Stomach (tissue), 9 donors: ENCODE measurements around the gene PYGM. TPM values are rescaled to one million over a fixed set of nuclear protein-coding genes. Genes with fewer than 3 reads are reported as not detected.

Experiments used
- DNase-seq, 2 donors: peaks; one replicate each; pipeline versions ENCODE4 v3.0.0 to v3.0.0-alpha.2; 2013 to 2019
- H3K27ac ChIP-seq, 5 donors: fragments of 200-600 bp in 4 of 5; sonication (generic) in 4 of 5; one replicate each; pipeline ENCODE4 v1.5.1; 2013 to 2019; ENCODE audit warnings: mild to moderate bottlenecking in 1 of 5, moderate library complexity in 1 of 5
- H3K27me3 ChIP-seq, 3 donors: fragments of 200-600 bp; sonication (generic); one replicate each; pipeline ENCODE4 v1.5.1; 2017 to 2019; ENCODE audit warnings: mixed run types in 1 of 3
- H3K36me3 ChIP-seq, 4 donors: fragments of 200-600 bp; sonication (generic); 1 replicate in 3 of 4; 2 replicates in 1 of 4; pipeline ENCODE4 v1.5.1; 2016 to 2019
- H3K4me1 ChIP-seq, 4 donors: fragments of 200-600 bp; sonication (generic); one replicate each; pipeline ENCODE4 v1.5.1; 2016 to 2019
- H3K4me3 ChIP-seq, 4 donors: fragments of 200-600 bp; sonication (generic) in 3 of 4; one replicate each; pipeline ENCODE4 v1.5.1; 2016 to 2019; ENCODE audit warnings: mild to moderate bottlenecking in 1 of 4
- H3K9me3 ChIP-seq, 4 donors: fragments of 200-600 bp; sonication (generic); one replicate each; pipeline ENCODE4 v1.5.1; 2016 to 2019
- CTCF ChIP-seq, 7 experiments: fragments of 450-650 bp in 4 of 7; fragments of 200-600 bp in 3 of 7; sonication (generic) in 3 of 7; IDR thresholded peaks; one replicate each; pipeline ENCODE4 v1.5.1; 2016 to 2019; ENCODE audit warnings: antibody characterized with exemption in 7 of 7, control low read depth in 2 of 7, mild to moderate bottlenecking in 1 of 7
- EP300 ChIP-seq: sonication (generic); formaldehyde crosslinking; IDR thresholded peaks from one replicate; pipeline ENCODE4 v1.6.1; 2017; ENCODE audit warnings: antibody characterized with exemption
- POLR2A ChIP-seq, 4 donors: fragments of 450-650 bp; IDR thresholded peaks; one replicate each; pipeline ENCODE4 v1.6.1; 2016; ENCODE audit warnings: antibody characterized with exemption in 4 of 4, control low read depth in 2 of 4, mild to moderate bottlenecking in 1 of 4, moderate library complexity in 1 of 4
- POLR2AphosphoS5 ChIP-seq, 3 donors: sonication (generic); formaldehyde crosslinking; IDR thresholded peaks; one replicate each; pipeline ENCODE4 v1.6.1; 2016; ENCODE audit warnings: antibody characterized with exemption in 3 of 3
- WGBS, 5 donors: extraction: QIAGEN DNeasy Blood & Tissue Kit in 3 of 5; methylation state at CpG; one replicate each; pipeline versions ENCODE4 v1.1.5 to v1.1.7; 2013 to 2018; 5-methylcytosine and 5-hydroxymethylcytosine counted together
- intact Hi-C: fragments of 100-400 bp; cut with DNase I; formaldehyde crosslinking; loops from one replicate; pipeline ENCODE4 v1.15.1; 2023; ENCODE audit warnings: low total_unique reads
- polyA plus RNA-seq, 3 donors: library from polyadenylated mRNA; stranded (reverse); fragments of 200-250 nt; gene quantifications; one replicate each; pipeline ENCODE4 v1.2.3, GENCODE V29; 2013
- total RNA-seq, 5 donors: library from RNA; depleted of rRNA; stranded (reverse); fragments of >200 nt; gene quantifications; one replicate each; pipeline versions ENCODE4 v1.1.0 to v1.2.3, GENCODE V29; 2014 to 2016
- donor health status: healthy with polysubstance abuse.
- donor health status: Bipolar disorder and iron deficiency.
- donor health status: healthy.

PYGM gene
- total and polyA plus RNA-seq, 8 donors, result 0.37 to 3.5 (median 1.8) TPM; not detected in 1

GRCh38 chr11:64741375-64742086, 18.2 kb downstream of the PYGM start:
- WGBS, 5 donors, result 29 to 47% (median 35%) methylated on average over 21 to 24 of the region's 24 CpGs
- no peak for TF ChIP-seq EP300
- no peak for TF ChIP-seq POLR2A (IDR thresholded peaks at IDR 0.05)
- no peak for TF ChIP-seq CTCF (IDR thresholded peaks at IDR 0.05)
- no peak for TF ChIP-seq POLR2AphosphoS5 (IDR thresholded peaks at IDR 0.05)
- H3K4me1 ChIP-seq, result peaks cover 43 to 57% (median 50%) of the 10 kb centered on the region in 4 donors
- H3K27ac ChIP-seq, result peak overlapping the region in 3 of 5 donors; percentile 84 to 93 (median 92)
- no peak for DNase-seq
- peaks cover 0 to 31% (median 19%) of the 10 kb centered on the region in 4 donors for H3K36me3 ChIP-seq
- H3K27me3 ChIP-seq, result peaks cover 0 to 58% (median 50%) of the 10 kb centered on the region in 3 donors
- no peaks in the 10 kb centered on the region for H3K9me3 ChIP-seq
- intact Hi-C loops, result no loop called here
- peak overlapping the region; percentile 56 to 66 (median 59) for H3K4me3 ChIP-seq

- intact Hi-C loops, result no loop called here
Measured at GRCh38 chr11:64739871-64740270, 19.9 kb downstream of the PYGM start.

GRCh38 chr11:64736654-64737053, 23.1 kb downstream of the PYGM start:
- Histone ChIP-seq H3K9me3 (no peaks in the 10 kb centered on the region), H3K4me1 (peaks cover under 1 to 11% (median 6%) of the 10 kb centered on the region in 4 donors), H3K27me3 (peaks cover 0 to 11% (median 7%) of the 10 kb centered on the region in 3 donors), H3K27ac (no peak overlapping the region), H3K4me3 (no peak overlapping the region), H3K36me3 (peaks cover 0 to 66% (median 50%) of the 10 kb centered on the region in 4 donors)
- whole genome bisulfite sequencing, 5 donors, result 79 to 91% (median 88%) methylated on average over 4 to 15 of the region's 15 CpGs
- intact Hi-C loops, result no loop called here
- TF ChIP-seq POLR2AphosphoS5 (IDR thresholded peaks at IDR 0.05) (no peak), CTCF (IDR thresholded peaks at IDR 0.05) (no peak), POLR2A (IDR thresholded peaks at IDR 0.05) (no peak), EP300 (no peak)
- DNase-seq, result no peak

More at GRCh38 chr11:64739871-64740270, 19.9 kb downstream of the PYGM start:
- peaks cover 0 to 44% (median 38%) of the 10 kb centered on the region in 3 donors for H3K27me3 ChIP-seq
- peaks cover 29 to 41% (median 35%) of the 10 kb centered on the region in 4 donors for H3K4me1 ChIP-seq
- H3K36me3 ChIP-seq, result peaks cover 0 to 48% (median 35%) of the 10 kb centered on the region in 4 donors
- H3K4me3 ChIP-seq, result no peak overlapping the region
- no peak overlapping the region for H3K27ac ChIP-seq
- no peak for DNase-seq
- no peaks in the 10 kb centered on the region for H3K9me3 ChIP-seq
- 80 to 85% (median 83%) methylated on average over 12 of the region's 12 CpGs for WGBS, 5 donors
- TF ChIP-seq EP300 (no peak), POLR2A (IDR thresholded peaks at IDR 0.05) (no peak), CTCF (IDR thresholded peaks at IDR 0.05) (no peak), POLR2AphosphoS5 (IDR thresholded peaks at IDR 0.05) (no peak)

GRCh38 chr11:64735725-64736259, 24.0 kb downstream of the PYGM start:
- peaks cover 0 to 3% (median 0%) of the 10 kb centered on the region in 4 donors for H3K4me1 ChIP-seq
- intact Hi-C loops, result no loop called here
- WGBS, 5 donors, result 72 to 87% (median 80%) methylated on average over 2 to 9 of the region's 9 CpGs
- H3K4me3 ChIP-seq, result no peak overlapping the region
- DNase-seq, result no peak
- TF ChIP-seq CTCF (IDR thresholded peaks at IDR 0.05) (no peak), POLR2AphosphoS5 (IDR thresholded peaks at IDR 0.05) (no peak), POLR2A (IDR thresholded peaks at IDR 0.05) (no peak), EP300 (no peak)
- no peaks in the 10 kb centered on the region for H3K9me3 ChIP-seq
- H3K27ac ChIP-seq, result no peak overlapping the region
- H3K36me3 ChIP-seq, result peaks cover 0 to 69% (median 50%) of the 10 kb centered on the region in 4 donors
- H3K27me3 ChIP-seq, result peaks cover 0 to 3% (median 0%) of the 10 kb centered on the region in 3 donors
